ENCODE measurements around the gene UCMA.

The UCMA gene

DNA sequence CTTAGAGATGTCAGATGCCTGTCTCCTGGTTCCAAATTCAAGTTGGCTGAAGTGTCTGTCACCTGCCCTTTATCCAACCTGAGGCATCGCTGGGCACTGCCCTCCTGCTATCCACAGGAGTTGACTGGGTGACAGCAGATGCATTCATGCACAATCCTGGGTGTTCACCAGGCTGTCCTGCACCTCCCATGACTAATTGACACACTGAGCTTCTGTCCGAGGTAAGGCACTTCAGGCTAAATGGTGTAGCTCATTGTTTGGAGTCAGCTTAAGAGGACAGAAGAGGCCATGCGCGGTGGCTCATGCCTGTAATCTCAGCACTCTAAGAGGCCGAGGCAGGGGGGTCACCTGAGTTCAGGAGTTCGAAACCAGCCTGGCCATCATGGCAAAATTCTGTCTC is 2.4 kb downstream of the UCMA start:
- no peak overlapping the region for H3K4me3 ChIP-seq (ENCODE audit: low read depth, low read length)

DNA sequence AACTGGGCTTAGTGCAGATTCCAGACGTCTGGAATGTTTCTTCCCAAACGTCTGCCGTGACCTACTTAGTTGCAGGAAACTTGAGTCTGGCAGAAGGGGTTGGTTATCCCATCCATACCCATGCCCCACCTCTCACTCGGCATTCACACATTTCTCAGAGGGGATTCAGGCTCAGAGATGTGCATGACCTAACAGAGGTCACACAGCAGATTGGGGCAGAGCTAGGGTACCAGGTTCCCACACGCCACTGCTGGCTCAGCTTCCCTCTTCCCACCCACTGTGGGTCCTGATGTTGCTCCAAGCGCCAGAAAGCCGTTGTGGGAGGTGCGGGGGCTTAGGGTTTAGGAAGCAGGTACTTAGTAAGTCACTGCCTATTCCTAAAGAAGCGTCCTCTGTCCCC is 3.0 kb downstream of the UCMA start:
- TF ChIP-seq, protein P1, sequence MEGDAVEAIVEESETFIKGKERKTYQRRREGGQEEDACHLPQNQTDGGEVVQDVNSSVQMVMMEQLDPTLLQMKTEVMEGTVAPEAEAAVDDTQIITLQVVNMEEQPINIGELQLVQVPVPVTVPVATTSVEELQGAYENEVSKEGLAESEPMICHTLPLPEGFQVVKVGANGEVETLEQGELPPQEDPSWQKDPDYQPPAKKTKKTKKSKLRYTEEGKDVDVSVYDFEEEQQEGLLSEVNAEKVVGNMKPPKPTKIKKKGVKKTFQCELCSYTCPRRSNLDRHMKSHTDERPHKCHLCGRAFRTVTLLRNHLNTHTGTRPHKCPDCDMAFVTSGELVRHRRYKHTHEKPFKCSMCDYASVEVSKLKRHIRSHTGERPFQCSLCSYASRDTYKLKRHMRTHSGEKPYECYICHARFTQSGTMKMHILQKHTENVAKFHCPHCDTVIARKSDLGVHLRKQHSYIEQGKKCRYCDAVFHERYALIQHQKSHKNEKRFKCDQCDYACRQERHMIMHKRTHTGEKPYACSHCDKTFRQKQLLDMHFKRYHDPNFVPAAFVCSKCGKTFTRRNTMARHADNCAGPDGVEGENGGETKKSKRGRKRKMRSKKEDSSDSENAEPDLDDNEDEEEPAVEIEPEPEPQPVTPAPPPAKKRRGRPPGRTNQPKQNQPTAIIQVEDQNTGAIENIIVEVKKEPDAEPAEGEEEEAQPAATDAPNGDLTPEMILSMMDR (IDR thresholded peaks at IDR 0.05; ENCODE audit: borderline replicate concordance, insufficient read depth, low read depth, low read length), result no peak
- H3K4me3 ChIP-seq (ENCODE audit: low read depth, low read length), result no peak overlapping the region

More for the DNA sequence above, 2.4 kb downstream of the UCMA start:
- TF ChIP-seq, protein P1 (IDR thresholded peaks at IDR 0.05; ENCODE audit: borderline replicate concordance, insufficient read depth, low read depth, low read length), result no peak

DNA sequence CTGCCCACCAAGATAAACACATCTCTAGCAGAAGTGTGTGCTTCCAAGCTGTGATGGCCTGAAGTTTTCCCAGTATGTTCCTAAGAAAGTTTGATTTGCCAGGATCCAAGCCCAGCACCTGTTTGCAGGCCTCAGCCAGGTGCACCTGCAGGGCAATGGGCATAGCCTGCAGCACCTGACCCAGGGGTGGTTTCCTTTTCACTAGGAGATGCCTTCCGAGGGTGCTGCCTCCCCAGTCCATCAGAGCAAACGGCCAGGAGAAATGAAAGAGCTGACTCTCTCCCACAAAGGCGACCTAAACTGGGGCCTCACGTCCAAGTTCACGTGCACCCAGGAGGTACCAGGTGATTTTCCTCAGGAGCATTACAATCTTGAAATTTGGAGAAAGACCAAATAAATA is 7.1 kb downstream of the UCMA start:
- TF ChIP-seq, protein P1 (IDR thresholded peaks at IDR 0.05; ENCODE audit: borderline replicate concordance, insufficient read depth, low read depth, low read length), result no peak
- H3K4me3 ChIP-seq (ENCODE audit: low read depth, low read length), result no peak overlapping the region

DNA sequence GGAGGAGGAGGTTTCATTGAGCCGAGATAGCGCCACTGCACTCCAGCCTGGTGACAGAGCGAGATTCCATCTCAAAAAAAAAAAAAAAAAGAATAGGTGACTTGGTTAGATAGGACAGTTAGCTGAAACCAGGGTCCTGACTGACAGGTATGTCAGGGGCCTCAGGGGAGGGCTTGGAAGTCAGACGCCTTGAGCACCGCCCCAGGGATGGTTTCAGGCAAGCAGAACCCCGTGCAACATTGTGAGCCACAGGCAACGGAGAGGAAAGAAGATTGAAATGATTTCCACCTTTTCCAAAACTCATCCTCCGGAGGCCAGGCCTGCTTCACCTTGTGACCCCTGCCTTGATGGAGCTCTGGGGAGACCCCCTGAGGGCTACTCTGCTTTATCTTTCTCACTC is 8.6 kb downstream of the UCMA start:
- no peak overlapping the region for H3K4me3 ChIP-seq (ENCODE audit: low read depth, low read length)
- TF ChIP-seq, protein P1 (IDR thresholded peaks at IDR 0.05; ENCODE audit: borderline replicate concordance, insufficient read depth, low read depth, low read length), result no peak

DNA sequence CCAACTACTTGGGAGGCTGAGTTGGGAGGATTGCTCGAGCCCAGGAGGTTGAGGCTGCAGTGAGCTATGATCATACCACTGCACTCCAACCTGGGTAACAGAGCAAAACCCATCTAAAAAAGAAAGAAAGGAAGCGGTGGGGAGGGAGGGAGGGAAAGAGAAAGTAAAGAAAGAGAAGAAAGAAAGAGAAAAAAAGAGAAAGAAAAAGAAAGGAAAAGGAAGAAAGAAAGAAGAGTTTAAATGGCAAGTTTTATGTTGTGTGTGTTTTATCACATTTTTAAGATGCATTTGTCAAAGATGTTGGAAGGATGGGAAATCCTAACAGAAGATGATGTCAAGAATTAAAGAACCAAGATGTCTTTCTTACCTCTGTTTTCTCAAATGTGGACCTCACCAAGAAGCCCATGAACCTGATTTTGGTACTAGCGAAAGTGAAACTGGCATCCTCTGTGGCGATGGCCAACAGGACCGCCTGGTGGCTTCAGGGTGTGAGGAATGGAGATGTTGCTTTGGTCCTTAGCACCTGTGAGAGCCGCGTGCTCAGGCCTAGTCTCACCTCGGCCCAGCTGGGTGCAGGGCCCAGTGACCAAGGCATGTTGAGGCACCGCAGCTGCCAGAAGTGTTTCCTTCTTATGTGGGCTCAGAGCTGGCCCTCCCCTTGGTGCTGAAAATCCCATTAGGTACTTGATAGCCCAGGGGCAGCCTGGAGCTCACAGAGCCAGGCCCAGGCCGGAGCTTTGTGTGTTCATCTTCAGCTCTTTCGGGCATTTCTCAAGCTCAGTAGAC is 9.8 kb downstream of the UCMA start:
- TF ChIP-seq, protein P1 (IDR thresholded peaks at IDR 0.05; ENCODE audit: borderline replicate concordance, insufficient read depth, low read depth, low read length), result no peak
- no peak overlapping the region for H3K4me3 ChIP-seq (ENCODE audit: low read depth, low read length)

DNA sequence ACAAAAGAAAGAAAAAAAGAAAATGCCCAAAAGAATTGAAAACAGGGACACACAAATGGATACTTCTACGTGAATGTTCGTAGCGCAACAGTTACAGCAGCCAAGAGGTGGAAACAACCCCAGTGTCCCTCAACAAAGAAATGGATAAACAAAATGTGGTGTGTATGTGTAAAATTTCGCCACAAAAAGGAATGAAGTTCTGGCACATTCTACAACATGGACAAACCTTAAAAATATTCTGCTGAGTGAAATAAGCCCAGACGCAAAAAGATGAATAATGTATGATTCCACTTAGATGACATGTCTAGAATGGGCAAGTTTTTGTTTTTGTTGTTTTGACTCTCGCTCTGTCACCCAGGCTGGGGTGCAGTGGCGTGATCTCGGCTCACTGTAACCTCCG is 10.9 kb downstream of the UCMA start:
- H3K4me3 ChIP-seq (ENCODE audit: low read depth, low read length), result no peak overlapping the region
- TF ChIP-seq, protein P1 (IDR thresholded peaks at IDR 0.05; ENCODE audit: borderline replicate concordance, insufficient read depth, low read depth, low read length), result no peak

DNA sequence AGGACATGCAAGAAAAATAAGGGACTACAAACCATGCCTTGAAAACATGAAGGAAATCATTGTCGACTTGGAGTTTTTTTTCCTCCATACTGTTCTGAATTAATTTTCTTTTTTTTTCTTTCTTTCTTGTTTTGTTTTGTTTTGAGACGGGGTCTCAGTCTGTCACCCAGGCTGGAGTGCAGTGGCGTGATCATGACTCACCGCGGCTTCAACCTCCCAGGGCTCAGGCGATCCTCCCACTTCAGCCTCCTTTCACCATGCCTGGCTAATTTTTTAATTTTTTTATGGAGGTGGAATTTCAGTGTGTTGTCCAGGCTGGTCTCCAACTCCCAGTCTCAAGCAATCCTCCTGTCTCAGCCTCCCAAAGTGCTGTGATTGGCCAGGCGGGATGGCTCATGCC is 11.6 kb downstream of the UCMA start:
- no peak overlapping the region for H3K4me3 ChIP-seq (ENCODE audit: low read depth, low read length)
- TF ChIP-seq, protein P1 (IDR thresholded peaks at IDR 0.05; ENCODE audit: borderline replicate concordance, insufficient read depth, low read depth, low read length), result no peak

Data from GM12875 (cell line).